GM23338 (cell line): Measurements from ENCODE around the gene C2CD5. TPM values are rescaled to one million over a fixed set of nuclear protein-coding genes. Genes with fewer than 3 reads are reported as not detected.

Experiments used
- ATAC-seq: fragments of 200-7000 bp; cut with Tn5 transposase; 3 replicates; pipeline ENCODE4 v1.9.1; 2020
- DNase-seq: peaks from one replicate; pipeline ENCODE4 v3.0.0-alpha.2; 2015; ENCODE audit warnings: low spot score
- H2AFZ ChIP-seq: fragments of 200-600 bp; sonication (generic); 2 replicates; pipeline ENCODE4 v1.8.0; 2016; ENCODE audit warnings: antibody characterized with exemption, mild to moderate bottlenecking, moderate library complexity
- H3F3A ChIP-seq: fragments of 200-600 bp; sonication (generic); replicated peaks from 2 replicates; pipeline ENCODE4 v1.8.0; 2017; ENCODE audit warnings: antibody characterized with exemption, mixed run types, low read depth
- H3K27ac ChIP-seq: fragments of 200-600 bp; sonication (generic); 2 replicates; pipeline ENCODE4 v1.6.1; 2016; ENCODE audit warnings: low read depth
- H3K27me3 ChIP-seq: fragments of 200-600 bp; sonication (generic); 2 replicates; pipeline ENCODE4 v1.8.0; 2016; ENCODE audit warnings: mild to moderate bottlenecking, mixed run types, moderate library complexity; ENCODE audit not compliant: insufficient read depth
- H3K36me3 ChIP-seq: fragments of 200-600 bp; sonication (generic); 2 replicates; pipeline ENCODE4 v1.8.0; 2016; ENCODE audit warnings: mild to moderate bottlenecking; ENCODE audit not compliant: insufficient read depth
- H3K4me1 ChIP-seq: fragments of 200-600 bp; sonication (generic); 2 replicates; pipeline ENCODE4 v1.8.0; 2016; ENCODE audit warnings: mild to moderate bottlenecking, moderate library complexity; ENCODE audit not compliant: insufficient read depth
- H3K4me2 ChIP-seq: fragments of 200-600 bp; sonication (generic); 2 replicates; pipeline ENCODE4 v1.7.1; 2017; ENCODE audit warnings: mixed run types
- H3K4me3 ChIP-seq: fragments of 200-600 bp; sonication (generic); 2 replicates; pipeline ENCODE4 v1.6.1; 2016; ENCODE audit warnings: mixed run types
- H3K79me2 ChIP-seq: fragments of 200-600 bp; sonication (generic); replicated peaks from 2 replicates; pipeline ENCODE4 v1.8.0; 2017; ENCODE audit warnings: mild to moderate bottlenecking; ENCODE audit not compliant: insufficient read depth
- H3K9me2 ChIP-seq: fragments of 200-600 bp; sonication (generic); 2 replicates; pipeline ENCODE4 v1.8.0; 2017; ENCODE audit not compliant: insufficient read depth
- H4K20me1 ChIP-seq: fragments of 200-600 bp; sonication (generic); replicated peaks from 2 replicates; pipeline ENCODE4 v1.8.0; 2017; ENCODE audit warnings: mild to moderate bottlenecking; ENCODE audit not compliant: insufficient read depth
- H3K27ac Mint-ChIP-seq: 2 replicates; pipeline ENCODE4 v1.8.0; 2020; ENCODE audit warnings: inconsistent platforms, mild to moderate bottlenecking, moderate library complexity, mixed read lengths
- H3K27me3 Mint-ChIP-seq: 3 replicates; pipeline ENCODE4 v1.8.0; 2022; ENCODE audit warnings: low read depth, mild to moderate bottlenecking, moderate library complexity, mixed read lengths, inconsistent platforms; ENCODE audit not compliant: insufficient read depth, poor library complexity
- H3K36me3 Mint-ChIP-seq: 3 replicates; pipeline ENCODE4 v1.8.0; 2021; ENCODE audit warnings: low read depth, mild to moderate bottlenecking, inconsistent platforms, moderate library complexity, mixed read lengths
- H3K4me1 Mint-ChIP-seq: 3 replicates; pipeline ENCODE4 v1.8.0; 2020; ENCODE audit warnings: mild to moderate bottlenecking, inconsistent platforms, mixed read lengths
- H3K4me3 Mint-ChIP-seq: 3 replicates; pipeline ENCODE4 v1.8.0; 2021; ENCODE audit warnings: moderate library complexity, mild to moderate bottlenecking, inconsistent platforms, mixed read lengths
- H3K9me3 Mint-ChIP-seq: 3 replicates; pipeline ENCODE4 v1.8.0; 2020; ENCODE audit warnings: moderate library complexity, mild to moderate bottlenecking, inconsistent platforms, mixed read lengths
- CTCF ChIP-seq, 2 experiments: fragments of 200-600 bp in 1 of 2; sonication (generic) in 1 of 2; conservative IDR thresholded peaks; 2 replicates each; pipeline versions ENCODE4 v1.5.1 to v1.6.1; 2016 to 2017; ENCODE audit warnings: antibody characterized with exemption in 2 of 2, low read depth in 2 of 2, mild to moderate bottlenecking in 2 of 2, moderate library complexity in 1 of 2
- EZH2phosphoT487 ChIP-seq: fragments of 200-600 bp; sonication (generic); IDR thresholded peaks from one replicate; pipeline ENCODE4 v1.8.1; 2018; ENCODE audit warnings: antibody characterized with exemption; ENCODE audit not compliant: unreplicated experiment
- JUNB ChIP-seq: IDR thresholded peaks from one replicate; pipeline ENCODE4 v1.6.1; 2016; ENCODE audit warnings: antibody characterized with exemption; ENCODE audit not compliant: unreplicated experiment
- NANOG ChIP-seq: IDR thresholded peaks from 2 replicates; pipeline ENCODE4 v1.6.1; 2016; ENCODE audit warnings: antibody characterized with exemption, borderline replicate concordance
- POLR2AphosphoS5 ChIP-seq: IDR thresholded peaks from 2 replicates; pipeline ENCODE4 v1.6.1; 2016; ENCODE audit warnings: antibody characterized with exemption, low read depth
- ZNF114 ChIP-seq: fragments of 250-450 bp; sonication (Bioruptor Pico); IDR thresholded peaks from 2 replicates; pipeline ENCODE4 v1.5.0; 2020; ENCODE audit warnings: mild to moderate bottlenecking, moderate library complexity
- polyA plus RNA-seq: library from polyadenylated mRNA; unstranded; fragments of >200 nt; fragmentation: Nextera tagmentation; extraction: Ambion mirVana; gene quantifications from 2 replicates; pipeline ENCODE4 v1.2.1, GENCODE V29; 2016
- total RNA-seq: library from RNA; depleted of rRNA; stranded (reverse); fragments of >200 nt; shearing (Covaris generic); gene quantifications from 2 replicates; pipeline ENCODE4 v1.2.3, GENCODE V29; 2014
- TF ChIP-seq, protein P1 (sequence below): fragments of 250-450 bp; sonication (Bioruptor Pico); IDR thresholded peaks from 2 replicates; pipeline ENCODE4 v1.5.0; 2020; ENCODE audit warnings: mild to moderate bottlenecking, moderate library complexity

C2CD5 gene
- total and polyA plus RNA-seq, 2 experiments from 2014 or later, result 22.0 to 68.6 TPM

GRCh38 chr12:22518060-22518719, 26.2 kb downstream of the C2CD5 start (continued):
- TF ChIP-seq, protein P1, sequence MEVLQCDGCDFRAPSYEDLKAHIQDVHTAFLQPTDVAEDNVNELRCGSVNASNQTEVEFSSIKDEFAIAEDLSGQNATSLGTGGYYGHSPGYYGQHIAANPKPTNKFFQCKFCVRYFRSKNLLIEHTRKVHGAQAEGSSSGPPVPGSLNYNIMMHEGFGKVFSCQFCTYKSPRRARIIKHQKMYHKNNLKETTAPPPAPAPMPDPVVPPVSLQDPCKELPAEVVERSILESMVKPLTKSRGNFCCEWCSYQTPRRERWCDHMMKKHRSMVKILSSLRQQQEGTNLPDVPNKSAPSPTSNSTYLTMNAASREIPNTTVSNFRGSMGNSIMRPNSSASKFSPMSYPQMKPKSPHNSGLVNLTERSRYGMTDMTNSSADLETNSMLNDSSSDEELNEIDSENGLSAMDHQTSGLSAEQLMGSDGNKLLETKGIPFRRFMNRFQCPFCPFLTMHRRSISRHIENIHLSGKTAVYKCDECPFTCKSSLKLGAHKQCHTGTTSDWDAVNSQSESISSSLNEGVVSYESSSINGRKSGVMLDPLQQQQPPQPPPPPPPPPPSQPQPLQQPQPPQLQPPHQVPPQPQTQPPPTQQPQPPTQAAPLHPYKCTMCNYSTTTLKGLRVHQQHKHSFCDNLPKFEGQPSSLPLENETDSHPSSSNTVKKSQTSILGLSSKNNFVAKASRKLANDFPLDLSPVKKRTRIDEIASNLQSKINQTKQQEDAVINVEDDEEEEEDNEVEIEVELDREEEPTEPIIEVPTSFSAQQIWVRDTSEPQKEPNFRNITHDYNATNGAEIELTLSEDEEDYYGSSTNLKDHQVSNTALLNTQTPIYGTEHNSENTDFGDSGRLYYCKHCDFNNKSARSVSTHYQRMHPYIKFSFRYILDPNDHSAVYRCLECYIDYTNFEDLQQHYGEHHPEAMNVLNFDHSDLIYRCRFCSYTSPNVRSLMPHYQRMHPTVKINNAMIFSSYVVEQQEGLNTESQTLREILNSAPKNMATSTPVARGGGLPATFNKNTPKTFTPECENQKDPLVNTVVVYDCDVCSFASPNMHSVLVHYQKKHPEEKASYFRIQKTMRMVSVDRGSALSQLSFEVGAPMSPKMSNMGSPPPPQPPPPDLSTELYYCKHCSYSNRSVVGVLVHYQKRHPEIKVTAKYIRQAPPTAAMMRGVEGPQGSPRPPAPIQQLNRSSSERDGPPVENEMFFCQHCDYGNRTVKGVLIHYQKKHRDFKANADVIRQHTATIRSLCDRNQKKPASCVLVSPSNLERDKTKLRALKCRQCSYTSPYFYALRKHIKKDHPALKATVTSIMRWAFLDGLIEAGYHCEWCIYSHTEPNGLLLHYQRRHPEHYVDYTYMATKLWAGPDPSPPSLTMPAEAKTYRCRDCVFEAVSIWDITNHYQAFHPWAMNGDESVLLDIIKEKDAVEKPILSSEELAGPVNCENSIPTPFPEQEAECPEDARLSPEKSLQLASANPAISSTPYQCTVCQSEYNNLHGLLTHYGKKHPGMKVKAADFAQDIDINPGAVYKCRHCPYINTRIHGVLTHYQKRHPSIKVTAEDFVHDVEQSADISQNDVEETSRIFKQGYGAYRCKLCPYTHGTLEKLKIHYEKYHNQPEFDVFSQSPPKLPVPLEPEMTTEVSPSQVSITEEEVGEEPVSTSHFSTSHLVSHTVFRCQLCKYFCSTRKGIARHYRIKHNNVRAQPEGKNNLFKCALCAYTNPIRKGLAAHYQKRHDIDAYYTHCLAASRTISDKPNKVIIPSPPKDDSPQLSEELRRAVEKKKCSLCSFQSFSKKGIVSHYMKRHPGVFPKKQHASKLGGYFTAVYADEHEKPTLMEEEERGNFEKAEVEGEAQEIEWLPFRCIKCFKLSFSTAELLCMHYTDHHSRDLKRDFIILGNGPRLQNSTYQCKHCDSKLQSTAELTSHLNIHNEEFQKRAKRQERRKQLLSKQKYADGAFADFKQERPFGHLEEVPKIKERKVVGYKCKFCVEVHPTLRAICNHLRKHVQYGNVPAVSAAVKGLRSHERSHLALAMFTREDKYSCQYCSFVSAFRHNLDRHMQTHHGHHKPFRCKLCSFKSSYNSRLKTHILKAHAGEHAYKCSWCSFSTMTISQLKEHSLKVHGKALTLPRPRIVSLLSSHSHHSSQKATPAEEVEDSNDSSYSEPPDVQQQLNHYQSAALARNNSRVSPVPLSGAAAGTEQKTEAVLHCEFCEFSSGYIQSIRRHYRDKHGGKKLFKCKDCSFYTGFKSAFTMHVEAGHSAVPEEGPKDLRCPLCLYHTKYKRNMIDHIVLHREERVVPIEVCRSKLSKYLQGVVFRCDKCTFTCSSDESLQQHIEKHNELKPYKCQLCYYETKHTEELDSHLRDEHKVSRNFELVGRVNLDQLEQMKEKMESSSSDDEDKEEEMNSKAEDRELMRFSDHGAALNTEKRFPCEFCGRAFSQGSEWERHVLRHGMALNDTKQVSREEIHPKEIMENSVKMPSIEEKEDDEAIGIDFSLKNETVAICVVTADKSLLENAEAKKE (CRISPR knock-in tag), result no peak
- TF ChIP-seq ZNF114, result no peak

GRCh38 chr12:22514875-22515274, 29.5 kb downstream of the C2CD5 start:
- Histone ChIP-seq H2AFZ (no peak overlapping the region), H3K9me2 (no peaks in the 10 kb centered on the region), H3K79me2 (no peaks in the 10 kb centered on the region), H3F3A (no peaks in the 10 kb centered on the region), H3K27me3 (no peaks in the 10 kb centered on the region), H3K27ac (no peak overlapping the region), H3K4me1 (no peaks in the 10 kb centered on the region), H3K4me3 (no peak overlapping the region), H3K4me2 (no peak overlapping the region), H4K20me1 (no peaks in the 10 kb centered on the region), H3K36me3 (peaks cover 7% of the 10 kb centered on the region; the same call in 1 of the 2 replicates)
- peak; percentile 50; the same call in 2 of the 3 replicates for ATAC-seq
- peaks cover 3% of the 10 kb centered on the region; the same call in 1 of the 3 replicates for H3K4me1 Mint-ChIP-seq
- H3K36me3 Mint-ChIP-seq, result peaks cover 8% of the 10 kb centered on the region; the same call in 2 of the 3 replicates
- peak; percentile 18 for DNase-seq
- H3K27me3 Mint-ChIP-seq, result peaks cover 2% of the 10 kb centered on the region
- no peak overlapping the region for H3K4me3 Mint-ChIP-seq
- H3K9me3 Mint-ChIP-seq, result no peaks in the 10 kb centered on the region
- H3K27ac Mint-ChIP-seq, result peak overlapping the region; percentile 35
- TF ChIP-seq NANOG (no peak), CTCF (conservative IDR thresholded peaks at IDR 0.05; ENCODE audit: low read depth in 2 of 2) (no peak), POLR2AphosphoS5 (no peak), JUNB (no peak), EZH2phosphoT487 (no peak)
- TF ChIP-seq, protein P1 (CRISPR knock-in tag), result no peak
